ENCODE data around the gene GDF10.

DNA sequence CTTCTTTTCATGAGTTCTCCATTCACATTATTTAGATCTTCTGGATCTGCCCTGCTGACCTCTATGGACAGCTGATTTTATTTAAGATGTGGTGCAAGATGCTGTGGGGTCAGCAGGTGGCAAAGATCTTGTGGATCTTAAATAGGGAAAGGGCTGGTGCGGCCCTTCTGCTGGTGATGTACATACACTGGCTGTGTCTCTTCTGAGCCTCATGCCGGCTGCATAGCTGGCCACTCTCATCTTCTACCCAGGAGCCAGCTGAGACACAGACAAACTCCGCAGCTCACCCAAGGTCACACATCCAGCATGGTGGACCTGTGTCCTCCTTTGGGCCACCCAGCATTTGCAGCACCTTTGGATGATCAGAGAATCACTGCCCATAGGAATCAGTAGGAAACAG is 57.9 kb downstream of the GDF10 start:
- TF ChIP-seq, protein P1, sequence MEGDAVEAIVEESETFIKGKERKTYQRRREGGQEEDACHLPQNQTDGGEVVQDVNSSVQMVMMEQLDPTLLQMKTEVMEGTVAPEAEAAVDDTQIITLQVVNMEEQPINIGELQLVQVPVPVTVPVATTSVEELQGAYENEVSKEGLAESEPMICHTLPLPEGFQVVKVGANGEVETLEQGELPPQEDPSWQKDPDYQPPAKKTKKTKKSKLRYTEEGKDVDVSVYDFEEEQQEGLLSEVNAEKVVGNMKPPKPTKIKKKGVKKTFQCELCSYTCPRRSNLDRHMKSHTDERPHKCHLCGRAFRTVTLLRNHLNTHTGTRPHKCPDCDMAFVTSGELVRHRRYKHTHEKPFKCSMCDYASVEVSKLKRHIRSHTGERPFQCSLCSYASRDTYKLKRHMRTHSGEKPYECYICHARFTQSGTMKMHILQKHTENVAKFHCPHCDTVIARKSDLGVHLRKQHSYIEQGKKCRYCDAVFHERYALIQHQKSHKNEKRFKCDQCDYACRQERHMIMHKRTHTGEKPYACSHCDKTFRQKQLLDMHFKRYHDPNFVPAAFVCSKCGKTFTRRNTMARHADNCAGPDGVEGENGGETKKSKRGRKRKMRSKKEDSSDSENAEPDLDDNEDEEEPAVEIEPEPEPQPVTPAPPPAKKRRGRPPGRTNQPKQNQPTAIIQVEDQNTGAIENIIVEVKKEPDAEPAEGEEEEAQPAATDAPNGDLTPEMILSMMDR (optimal IDR thresholded peaks at IDR 0.05 in 1 of 3, IDR thresholded peaks at IDR 0.05 in 1 of 3, conservative IDR thresholded peaks at IDR 0.05 in 1 of 3; ENCODE audit: extremely low read depth in 1 of 3, insufficient read depth in 2 of 3, low read length in 3 of 3): no peak
- TF ChIP-seq EZH2 (IDR thresholded peaks at IDR 0.05; ENCODE audit: low read length): no peak

All from keratinocyte (primary cell).